Stimulated activated CD4-positive, alpha-beta T cell treated with anti-CD3 and anti-CD28 coated beads, Interleukin-1b, Interleukin-23, amount 100 ng/mL, for 4 hours (primary cell): Measurements from ENCODE around the gene SPDYE6.
"Not testable (repeated sequence)": the region's sequence is repeated elsewhere in the genome, so short reads cannot be mapped to it uniquely, and the experiment has no call there.

Experiments used
- DNase-seq, 2 donors: peaks; one replicate each; pipeline ENCODE4 v3.0.0-alpha.2; 2020; ENCODE audit warnings: low read depth in 2 of 2

SPDYE6 gene, protein sequence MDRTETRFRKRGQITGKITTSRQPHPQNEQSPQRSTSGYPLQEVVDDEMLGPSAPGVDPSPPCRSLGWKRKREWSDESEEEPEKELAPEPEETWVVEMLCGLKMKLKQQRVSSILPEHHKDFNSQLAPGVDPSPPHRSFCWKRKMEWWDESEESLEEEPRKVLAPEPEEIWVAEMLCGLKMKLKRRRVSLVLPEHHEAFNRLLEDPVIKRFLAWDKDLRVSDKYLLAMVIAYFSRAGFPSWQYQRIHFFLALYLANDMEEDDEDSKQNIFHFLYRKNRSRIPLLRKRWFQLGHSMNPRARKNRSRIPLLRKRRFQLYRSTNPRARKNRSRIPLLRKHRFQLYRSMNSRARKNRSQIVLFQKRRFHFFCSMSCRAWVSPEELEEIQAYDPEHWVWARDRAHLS

DNA sequence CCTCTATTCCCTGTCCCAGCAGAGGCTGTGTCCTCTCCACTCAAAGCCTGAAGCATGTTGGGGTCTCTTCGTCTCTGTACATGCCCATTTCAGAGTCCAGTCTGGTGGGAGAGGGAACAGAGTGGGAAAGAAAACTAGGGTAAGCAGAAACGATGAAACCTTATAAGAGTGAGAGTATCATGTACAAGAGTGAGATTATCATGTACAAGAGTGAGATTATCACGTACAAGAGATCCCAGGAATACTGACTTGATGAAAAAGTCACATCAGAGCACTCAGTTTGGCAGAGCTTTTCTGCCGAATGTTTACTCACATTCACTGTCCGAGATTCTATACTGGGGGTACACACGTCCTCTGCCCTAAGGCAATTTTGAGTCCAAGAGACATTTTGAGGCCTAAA, at the start of gene SPDYE6:
SPDYE6 (minus strand) TSS at position 101 of the 400 bp plus-strand sequence. CDS start 421 bp downstream, outside the sequence.
- not testable (repeated sequence) for DNase-seq

DNA sequence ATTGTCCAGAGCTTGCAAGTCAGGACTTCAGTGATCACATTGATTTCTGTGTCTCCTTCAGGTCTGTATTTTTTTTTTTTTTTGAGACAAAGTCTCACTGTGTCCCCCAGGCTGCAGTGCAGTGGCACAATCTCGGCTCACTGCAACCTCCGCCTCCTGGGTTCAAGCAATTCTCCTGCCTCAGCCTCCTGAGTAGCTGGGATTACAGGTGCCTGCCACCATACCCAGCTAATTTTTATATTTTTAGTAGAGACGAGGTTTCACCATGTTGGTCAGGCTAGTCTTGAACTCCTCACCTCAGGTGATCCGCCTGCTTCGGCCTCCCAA, 48.6 kb upstream of the SPDYE6 start:
- DNase-seq = not testable (repeated sequence)

DNA sequence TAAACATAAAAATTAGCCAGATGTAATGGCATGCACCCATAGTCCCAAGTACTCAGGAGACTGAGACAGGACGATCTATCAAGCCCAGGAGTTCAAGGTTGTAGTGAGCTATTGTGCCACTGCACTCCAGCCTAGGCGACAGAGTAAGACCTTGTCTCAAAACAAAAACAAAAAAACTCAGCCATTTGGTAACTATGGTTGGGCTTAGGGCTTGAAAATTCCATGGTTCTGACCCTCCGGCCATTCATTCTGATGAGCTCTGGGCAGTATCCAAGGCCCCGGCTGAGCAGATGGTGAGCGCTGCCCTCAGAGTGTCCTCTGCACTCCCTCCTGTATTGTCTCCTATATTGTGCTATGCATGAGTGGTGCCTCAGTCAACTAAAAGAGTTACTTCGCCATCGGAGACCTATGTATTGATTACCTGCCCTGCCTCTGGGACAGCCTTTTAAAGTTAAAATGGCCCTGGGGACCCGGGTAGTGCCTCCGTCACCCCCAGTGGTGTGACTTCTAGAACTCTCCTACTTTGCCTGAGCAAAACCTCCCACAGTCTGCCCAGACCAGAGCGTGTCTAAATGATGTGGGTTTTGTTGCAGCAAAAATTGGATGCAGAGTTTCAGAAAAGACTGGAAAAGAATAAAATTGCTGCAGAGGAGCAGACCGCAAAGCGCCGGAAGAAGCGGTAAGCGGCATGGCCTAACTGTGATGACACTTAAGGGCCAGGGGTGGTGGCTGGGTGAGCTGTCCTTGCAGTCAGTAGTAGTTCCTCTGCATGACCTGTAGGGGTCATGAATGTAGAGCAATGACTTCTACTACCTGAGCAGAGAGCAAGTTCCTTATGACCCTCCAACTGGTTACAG, 48.0 kb upstream of the SPDYE6 start:
- DNase-seq = no peak

DNA sequence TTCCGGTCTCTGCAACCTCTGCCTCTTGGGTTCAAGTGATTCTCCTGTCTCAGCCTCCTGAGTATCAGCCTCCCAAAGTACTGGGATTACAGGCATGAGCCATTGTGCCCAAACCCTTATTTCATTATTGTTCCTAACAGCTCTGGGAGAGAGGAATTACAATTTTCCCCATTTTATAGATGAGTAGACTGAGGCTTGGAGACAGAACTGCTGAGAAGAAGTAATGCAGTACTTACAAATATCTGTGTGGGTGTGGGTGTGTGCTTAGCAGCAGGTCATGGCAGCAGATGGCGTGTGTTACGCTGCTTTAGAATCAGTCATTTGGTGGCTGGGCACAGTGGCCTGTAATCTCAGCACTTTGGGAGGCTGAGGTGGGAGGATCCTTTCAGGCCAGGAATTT, 47.3 kb upstream of the SPDYE6 start:
- no peak for DNase-seq

DNA sequence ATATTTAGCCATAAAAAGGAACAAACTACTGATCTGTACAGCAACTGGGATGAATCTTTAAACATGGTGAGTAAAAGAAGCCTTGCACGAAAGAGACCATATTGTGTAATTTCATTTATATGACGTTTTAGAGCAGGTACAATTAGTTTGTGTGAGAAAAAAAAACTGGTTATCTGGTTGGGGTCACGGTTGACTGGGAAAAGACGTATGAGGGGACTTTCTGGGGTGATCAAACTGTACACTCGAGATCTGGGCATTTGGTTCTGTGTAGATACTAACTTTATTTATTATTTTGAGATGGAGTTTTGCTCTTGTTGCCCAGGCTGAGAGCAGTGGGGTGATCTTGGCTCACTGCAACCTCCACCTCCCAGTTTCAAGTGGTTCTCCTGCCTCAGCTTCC, 44.1 kb upstream of the SPDYE6 start:
- no peak for DNase-seq

DNA sequence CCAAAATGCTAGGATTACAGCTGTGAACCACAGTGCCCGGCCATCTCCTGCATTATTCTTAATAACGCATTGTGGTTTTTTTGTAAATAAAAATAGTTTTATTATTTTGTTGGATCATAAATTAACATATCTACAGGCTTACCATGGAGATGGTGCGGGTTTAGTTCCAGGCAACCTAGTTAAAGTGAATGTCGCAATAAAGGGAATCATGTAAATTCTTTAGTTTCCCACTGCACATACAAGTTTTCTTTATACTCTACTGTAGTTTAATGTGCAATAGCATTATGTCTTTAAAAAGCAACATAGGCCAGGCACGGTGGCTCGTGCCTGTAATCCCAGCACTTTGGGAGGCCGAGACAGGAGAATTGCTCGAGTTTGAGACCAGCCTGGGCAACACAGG, 42.3 kb upstream of the SPDYE6 start:
- no peak for DNase-seq

DNA sequence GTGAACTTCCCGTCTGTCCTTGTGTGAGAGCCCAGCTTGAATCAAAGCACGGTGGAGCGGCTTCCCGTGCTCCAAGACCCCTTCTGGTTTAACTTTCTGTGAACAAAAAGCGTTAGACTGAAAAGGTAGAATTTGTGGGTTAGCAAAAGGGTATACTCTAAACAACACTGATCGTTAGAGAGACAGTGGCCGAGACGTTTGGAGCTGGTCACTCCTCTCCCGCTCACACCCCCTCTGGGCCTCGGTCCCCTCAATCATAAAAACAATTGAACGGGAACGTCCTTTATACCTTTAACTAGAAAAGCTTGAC, 40.4 kb upstream of the SPDYE6 start:
- no peak for DNase-seq

DNA sequence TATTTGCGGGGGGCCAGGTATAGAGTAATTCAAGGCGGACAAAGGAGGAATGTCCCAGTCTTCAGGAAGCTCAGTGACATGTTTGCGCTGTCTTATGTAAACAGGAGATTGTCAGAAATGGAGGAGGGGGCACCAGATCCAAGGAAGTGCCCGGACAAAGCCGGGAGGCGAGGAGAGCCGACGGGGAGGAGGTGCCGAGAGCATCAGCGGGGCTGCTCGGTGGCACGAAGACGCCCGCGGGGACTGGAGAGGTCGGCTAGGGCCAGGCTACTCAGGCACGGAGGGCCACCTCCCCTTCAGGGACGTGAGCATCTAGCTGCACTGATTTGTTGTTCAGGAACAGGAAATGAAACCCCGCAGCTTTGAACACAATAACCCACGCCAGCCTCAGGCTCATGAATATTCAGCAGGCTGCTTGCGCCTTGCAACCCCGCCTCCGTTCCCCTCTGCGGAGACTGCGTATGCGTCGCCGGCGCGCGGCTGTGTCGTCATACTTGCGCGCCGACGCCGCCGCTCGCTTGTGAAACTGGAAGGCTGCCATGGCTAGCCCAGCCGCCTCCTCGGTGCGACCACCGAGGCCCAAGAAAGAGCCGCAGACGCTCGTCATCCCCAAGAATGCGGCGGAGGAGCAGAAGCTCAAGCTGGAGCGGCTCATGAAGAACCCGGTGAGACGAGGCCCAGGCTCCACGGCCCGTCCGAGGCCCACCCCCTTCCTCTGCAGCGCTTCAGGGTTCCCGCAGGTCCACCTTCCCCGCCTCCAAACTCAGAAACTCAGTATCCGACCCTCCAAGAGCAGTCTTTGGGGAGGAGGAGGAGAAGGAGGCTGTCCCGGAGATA, 39.8 kb upstream of the SPDYE6 start, which contains the start of gene PRKRIP1:
PRKRIP1 (plus strand) TSS at position 491 of the 837 bp plus-strand sequence; CDS start at position 540, 49 bp downstream.
- DNase-seq = peak; percentile 62 to 71

DNA sequence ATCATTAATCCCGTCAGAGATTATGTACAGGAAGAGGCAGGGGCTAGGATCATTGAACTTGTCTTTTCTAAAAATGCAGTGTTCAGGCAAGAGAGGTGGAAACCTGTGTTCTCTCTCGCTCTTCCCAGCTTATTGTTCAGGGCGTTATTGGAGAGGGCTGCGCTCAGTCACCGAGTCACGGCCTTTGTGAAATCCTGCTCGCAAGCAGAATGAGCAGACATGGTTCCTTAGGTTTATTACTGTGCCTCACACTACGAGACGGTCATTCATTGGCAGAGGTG, 39.3 kb upstream of the SPDYE6 start:
- DNase-seq = no peak

DNA sequence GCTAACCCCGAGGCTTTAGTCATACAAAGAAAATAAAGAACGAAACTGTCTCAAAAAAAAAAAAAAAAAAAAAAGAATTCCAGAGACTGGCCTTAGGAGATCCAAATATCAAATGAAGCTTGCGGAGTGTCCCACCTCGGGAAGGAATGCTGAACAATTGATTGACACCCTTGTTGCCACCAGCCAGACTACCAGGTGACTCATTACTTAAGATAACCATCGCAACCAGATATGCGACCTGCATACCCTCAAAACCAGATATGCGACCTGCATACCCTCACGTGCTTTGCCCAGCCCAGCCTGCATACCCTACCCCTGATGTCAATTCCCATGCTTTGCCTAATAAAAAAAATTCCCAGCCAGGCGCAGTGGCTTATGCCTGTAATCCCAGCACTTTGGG, 37.2 kb upstream of the SPDYE6 start:
- DNase-seq = no peak

DNA sequence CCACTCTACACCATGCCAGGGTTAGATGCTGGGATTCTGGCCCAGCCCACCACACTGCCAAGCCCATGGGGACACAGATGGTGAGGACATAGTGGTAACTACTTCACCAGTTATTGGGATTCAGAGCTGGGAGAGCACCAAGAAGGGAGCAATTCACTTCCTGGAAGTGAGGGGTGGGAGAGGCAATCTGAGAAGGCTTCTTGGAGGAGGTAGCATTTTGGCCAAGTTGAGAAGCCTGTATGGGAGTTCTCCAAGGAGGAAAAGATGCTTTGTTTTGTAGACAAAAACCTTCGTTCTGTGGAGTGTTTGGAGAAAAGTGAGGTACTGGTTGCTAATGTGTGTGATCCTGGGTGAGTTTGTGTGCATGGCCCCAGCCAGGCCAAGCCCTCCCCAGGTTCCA, 36.1 kb upstream of the SPDYE6 start:
- DNase-seq = no peak

DNA sequence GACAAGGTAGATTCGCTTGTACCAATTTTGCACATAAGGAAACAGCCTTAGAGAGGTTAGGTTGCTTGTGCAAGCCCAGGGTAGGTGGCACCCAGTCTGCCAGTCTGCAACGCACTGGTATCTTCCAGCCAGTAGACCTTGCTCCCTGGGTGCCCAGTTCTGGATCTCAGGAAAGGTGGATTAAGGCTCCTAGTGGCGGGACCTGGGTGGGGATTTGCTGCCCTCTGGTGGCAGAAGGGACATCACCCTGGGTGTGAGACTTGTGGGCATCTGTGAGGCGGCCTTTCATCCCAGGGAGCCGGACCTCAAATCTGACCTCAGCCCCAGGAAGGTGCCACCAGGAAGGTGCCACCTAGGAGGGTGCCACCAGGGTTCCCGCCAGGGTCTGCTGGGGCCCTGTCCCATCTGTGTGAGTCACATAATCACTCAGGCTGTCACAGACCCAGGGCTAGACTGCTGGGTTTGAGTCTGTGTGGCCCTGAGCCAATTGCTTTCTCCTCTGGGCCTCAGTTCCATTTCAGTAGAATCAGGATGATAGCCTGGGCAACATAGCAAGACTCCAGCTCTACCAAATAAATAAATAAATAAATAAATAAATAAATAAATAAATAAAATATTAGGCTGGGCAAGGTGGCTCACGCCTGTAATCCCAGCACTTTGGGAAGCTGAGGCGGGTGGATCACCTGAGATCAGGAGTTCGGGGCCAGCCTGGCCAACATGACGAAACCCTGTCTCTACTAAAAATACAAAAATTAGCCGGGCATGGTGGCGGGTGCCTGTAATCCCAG, 34.6 kb upstream of the SPDYE6 start:
- peak; percentile 37 to 60 for DNase-seq

DNA sequence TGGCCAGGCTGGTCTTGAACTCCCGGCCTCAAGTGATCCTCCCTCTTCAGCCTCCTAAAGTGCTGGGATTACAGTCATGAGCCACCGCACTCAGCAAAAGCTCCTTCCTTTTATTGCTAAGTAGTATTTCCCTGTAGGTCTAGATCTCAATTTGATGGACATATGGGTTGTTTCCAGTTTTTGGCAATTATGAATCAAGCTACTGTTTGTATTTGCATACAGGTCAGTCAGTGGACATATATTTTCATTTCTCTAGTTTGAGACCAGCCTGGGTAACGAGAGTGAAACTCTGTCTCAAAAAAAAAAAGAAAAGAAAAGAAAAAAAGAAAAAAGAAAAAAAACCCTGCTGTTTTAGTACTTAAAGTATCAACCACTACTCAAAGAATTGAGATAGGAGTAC, 33.6 kb upstream of the SPDYE6 start:
- DNase-seq = no peak

DNA sequence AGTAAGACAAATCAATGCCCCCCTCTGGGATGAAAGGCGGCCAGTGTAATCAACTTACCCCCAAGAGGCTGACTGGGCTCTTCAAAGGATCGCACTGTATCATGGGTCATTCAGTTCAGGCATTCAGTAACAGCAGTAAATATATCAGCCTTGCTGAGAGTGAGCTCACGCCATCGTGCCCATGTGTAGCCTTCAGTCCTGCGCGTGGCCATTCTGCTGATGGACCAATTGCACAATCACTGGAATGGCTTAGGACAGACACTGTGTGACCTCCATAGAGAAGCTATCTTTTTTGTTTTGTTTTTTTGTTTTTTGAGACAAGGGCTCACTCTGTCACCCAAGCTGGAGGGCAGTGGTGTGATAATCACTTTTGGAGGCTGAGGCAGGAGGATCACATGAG, 30.8 kb upstream of the SPDYE6 start:
- no peak for DNase-seq

DNA sequence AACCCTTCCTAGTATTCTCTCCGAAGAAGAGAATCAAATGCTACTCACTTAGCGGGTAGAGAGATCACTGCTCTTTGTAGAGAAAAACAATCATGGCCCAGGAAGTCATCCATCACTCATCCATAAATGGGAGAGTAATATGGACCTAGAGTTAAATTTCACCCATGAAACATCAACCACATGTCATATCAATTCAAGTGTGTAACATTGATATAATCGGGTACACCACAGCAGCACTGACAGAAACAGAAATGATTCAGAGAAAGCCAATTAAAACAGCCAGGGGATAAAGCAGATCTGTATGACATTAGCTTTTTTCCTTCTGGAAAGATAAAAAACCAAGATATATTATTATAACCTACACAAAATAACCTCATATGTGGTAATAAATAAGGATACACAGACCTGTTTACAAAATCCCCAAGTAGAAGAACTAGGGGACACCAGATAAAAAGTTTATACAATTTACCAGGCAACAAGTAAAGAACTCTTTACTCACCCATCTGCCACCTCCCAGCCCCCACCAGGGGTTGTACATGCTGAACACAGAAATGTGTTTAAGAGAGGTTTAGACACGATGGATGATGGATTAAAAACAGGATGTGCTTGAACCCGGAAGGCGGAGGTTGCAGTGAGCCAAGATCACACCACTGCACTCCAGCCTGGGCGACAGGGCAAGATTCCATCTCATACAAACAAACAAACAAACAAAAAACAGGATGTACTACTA, 25.6 kb upstream of the SPDYE6 start:
- DNase-seq = not testable (repeated sequence)

DNA sequence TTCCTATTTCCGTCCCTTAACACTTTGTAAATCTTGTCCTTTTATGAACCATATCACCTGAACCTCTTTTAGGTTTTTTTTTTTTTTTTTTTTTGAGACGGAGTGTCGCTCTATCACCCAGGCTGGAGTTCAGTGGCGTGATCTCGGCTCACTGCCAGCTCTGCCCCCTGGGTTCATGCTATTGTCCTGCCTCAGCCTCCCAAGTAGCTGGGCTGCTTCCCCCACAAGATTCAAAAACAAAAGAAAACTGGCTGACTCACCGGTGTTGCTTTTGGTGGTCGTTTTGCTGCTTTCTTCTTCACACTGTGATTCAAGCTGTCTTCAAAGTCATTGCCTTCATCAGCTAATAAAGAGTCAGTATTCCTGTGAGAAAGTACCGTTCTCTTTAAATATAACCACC, 24.6 kb upstream of the SPDYE6 start:
- DNase-seq = not testable (repeated sequence)

DNA sequence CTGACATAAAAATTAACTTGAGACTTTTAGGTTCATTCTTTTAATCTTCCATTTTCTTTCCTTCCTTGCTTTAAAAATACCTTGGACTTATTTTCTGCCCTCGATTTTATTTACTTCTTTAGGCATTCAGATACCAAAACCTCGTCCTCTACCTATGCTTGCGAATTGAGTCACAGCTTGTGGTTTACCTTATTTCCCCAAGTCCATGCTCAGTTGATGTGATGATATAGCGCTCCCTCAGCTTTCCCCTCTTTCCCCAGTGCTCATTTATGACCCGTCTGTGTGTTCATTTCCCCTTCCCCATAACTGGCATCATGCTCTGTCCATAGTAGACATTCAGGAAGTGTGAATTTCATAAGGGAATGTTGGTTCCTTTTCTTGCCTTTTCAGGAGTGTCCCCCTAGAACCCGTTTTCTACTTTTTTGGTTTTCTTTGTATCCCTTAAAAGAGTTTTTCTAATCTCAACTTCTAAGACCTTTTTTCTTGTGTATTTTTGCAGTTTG, 20.8 kb upstream of the SPDYE6 start:
- no peak for DNase-seq

DNA sequence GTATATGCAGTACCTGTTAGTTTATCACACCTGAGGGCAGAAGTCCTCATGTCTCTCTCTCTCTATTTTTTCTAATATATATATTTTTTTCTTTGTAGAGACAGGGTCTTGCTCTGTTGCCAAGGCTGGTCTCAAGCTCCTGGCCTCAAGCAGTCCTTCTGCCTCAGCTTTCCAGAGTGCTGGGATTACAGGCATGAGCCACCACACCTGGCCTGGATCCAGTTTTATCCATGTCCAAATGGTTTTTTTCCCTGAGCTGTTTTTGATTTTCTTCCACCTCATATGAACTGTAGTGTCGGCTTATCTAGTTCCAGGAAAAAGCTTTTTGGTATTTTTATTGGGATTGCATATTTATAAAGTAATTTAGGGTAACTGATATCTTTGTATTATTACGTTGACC, 16.6 kb upstream of the SPDYE6 start:
- DNase-seq = not testable (repeated sequence)

DNA sequence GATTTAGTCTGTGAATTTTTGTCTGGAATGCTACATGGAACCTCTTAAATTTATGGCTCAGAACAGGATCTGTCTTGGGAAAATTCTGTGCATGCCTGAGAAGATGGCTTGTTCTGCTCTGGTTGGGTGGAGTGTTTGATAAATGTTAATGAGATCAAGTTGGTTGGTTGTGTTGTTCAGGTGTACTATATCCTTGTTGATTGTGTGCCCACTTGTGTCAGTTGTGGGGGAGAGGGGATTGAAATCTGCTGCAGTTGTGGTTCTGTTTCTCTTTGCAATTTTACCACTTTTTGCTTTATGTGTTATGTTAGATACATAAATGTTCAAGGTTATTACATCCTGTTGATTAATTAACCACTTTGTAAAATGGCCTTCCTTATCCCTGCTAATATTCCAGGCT, 13.8 kb upstream of the SPDYE6 start:
- DNase-seq = not testable (repeated sequence)

DNA sequence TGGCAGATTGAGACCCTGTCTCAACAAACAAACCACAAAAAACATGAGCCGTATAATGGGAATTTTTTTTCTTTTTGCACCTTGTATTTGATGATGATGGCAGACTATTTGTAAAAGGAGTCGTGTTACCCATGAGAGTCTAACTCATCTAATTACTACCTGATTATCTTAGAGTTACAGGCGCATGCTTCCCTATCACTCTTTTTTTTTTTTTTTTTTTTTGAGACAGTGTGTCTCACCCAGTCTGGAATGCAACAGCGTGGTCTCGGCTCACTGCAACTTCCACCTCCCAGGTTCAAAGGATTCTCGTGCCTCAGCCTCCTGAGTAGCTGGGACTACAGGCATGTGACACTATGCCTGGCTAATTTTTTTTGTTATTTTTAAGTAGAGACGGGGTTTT, 9.1 kb upstream of the SPDYE6 start:
- DNase-seq = not testable (repeated sequence)
